ENCODE data around the gene MAML3.
"Not testable (repeated sequence)": the region's sequence is repeated elsewhere in the genome, so short reads cannot be mapped to it uniquely, and the experiment has no call there.

Gene MAML3

DNA sequence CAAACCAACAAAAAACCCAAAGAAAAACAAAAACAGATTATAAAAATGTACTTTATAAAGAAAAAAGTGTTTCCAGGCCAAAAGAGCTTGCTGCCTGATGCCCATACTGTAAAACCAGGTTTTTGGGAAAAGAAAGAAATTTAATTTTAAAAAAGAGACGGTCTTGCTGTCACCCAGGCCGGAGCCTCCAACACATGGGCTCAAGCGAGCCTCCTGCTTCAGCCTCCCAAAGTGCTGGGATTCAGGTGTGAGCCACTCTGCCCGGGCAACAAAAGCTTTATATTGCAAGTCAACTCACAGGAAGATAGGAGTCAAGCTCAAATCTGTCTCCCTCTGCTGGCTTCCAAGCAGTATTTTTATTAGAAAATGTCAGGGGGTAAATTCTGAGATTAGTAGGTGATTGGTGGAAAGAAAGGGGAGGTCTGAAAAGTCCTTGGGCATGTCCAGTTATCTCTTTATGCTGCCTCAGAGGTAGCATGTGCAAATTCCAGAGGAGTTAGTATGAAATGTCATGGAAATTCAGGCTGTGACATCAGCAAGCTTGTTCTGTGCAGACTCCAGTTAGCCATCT lies 449.0 kb downstream of the MAML3 start:
- H3K4me3 ChIP-seq (replicated peaks in 1 of 2; ENCODE audit: low read depth in 2 of 2, low read length in 2 of 2), result no peak overlapping the region
- TF ChIP-seq, protein P1, sequence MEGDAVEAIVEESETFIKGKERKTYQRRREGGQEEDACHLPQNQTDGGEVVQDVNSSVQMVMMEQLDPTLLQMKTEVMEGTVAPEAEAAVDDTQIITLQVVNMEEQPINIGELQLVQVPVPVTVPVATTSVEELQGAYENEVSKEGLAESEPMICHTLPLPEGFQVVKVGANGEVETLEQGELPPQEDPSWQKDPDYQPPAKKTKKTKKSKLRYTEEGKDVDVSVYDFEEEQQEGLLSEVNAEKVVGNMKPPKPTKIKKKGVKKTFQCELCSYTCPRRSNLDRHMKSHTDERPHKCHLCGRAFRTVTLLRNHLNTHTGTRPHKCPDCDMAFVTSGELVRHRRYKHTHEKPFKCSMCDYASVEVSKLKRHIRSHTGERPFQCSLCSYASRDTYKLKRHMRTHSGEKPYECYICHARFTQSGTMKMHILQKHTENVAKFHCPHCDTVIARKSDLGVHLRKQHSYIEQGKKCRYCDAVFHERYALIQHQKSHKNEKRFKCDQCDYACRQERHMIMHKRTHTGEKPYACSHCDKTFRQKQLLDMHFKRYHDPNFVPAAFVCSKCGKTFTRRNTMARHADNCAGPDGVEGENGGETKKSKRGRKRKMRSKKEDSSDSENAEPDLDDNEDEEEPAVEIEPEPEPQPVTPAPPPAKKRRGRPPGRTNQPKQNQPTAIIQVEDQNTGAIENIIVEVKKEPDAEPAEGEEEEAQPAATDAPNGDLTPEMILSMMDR (IDR thresholded peaks at IDR 0.05; ENCODE audit: low read depth, low read length), result peak; percentile 29
- peak; percentile 26 to 42 for DNase-seq (ENCODE audit: low read depth in 2 of 2)

DNA sequence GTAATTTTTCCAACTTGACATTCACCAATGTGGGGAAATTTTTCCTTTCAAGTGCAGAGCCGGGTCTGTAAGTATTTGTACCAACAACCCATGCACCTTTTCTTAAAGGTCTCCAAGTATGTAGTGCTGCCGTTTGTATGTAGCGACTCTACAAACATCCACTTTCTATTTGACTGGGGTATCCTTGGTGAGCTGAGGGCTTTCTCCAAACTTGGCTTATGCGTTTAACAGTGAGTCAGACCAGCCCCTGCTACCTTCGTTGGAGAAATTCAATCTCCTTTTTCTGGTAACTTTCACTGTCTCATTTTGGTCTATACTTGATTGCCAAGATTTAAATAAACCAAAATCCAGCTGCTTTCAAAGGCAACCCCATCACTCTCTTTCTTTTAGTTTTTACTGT lies 453.4 kb downstream of the MAML3 start:
- no peak overlapping the region for H3K4me3 ChIP-seq (replicated peaks in 1 of 2; ENCODE audit: low read depth in 2 of 2, low read length in 2 of 2)
- TF ChIP-seq, protein P1 (IDR thresholded peaks at IDR 0.05; ENCODE audit: low read depth, low read length), result no peak
- no peak for DNase-seq (ENCODE audit: low read depth in 2 of 2)

- H3K4me3 ChIP-seq (replicated peaks in 1 of 2; ENCODE audit: low read depth in 2 of 2, low read length in 2 of 2); DNase-seq (ENCODE audit: low read depth in 2 of 2): not testable (repeated sequence)
Measured at GRCh38 chr4:139698167-139698925, 455.6 kb downstream of the MAML3 start.

GRCh38 chr4:139696491-139696890 lies 457.5 kb downstream of the MAML3 start:
- H3K4me3 ChIP-seq (replicated peaks in 1 of 2; ENCODE audit: low read depth in 2 of 2, low read length in 2 of 2), result no peak overlapping the region
- DNase-seq (ENCODE audit: low read depth in 2 of 2), result no peak
- TF ChIP-seq, protein P1 (IDR thresholded peaks at IDR 0.05; ENCODE audit: low read depth, low read length), result no peak

More at GRCh38 chr4:139698167-139698925, 455.6 kb downstream of the MAML3 start:
- TF ChIP-seq, protein P1 (IDR thresholded peaks at IDR 0.05; ENCODE audit: low read depth, low read length), result peak; percentile 32

DNA sequence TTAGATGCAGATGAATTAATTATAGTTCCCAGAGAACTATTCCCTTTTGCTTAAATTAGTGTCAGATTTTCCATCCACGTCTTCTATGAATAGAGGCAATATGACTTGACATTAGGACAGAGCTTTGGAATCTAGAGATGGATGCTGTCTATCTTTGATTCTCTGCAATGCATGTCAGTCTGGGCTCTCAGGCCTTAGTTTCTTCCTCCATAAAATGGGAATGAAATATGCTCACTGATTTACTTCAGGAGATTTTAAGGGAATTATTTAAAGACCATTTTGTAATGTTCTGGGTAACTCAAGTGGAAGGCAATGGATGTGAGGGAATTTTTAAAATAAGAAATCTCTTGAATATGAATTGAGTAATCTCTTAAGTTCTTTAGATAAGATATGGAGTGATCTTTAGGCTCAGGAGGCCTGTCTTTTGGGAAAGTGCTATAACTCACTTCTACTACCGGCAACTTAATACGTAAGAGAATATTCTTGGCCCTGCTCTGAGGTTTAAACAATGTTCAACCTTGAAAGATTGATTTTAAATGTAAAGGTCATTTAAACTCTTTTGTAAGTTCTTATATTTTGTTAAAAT lies 459.4 kb downstream of the MAML3 start:
- TF ChIP-seq, protein P1 (IDR thresholded peaks at IDR 0.05; ENCODE audit: low read depth, low read length), result no peak
- DNase-seq (ENCODE audit: low read depth in 2 of 2), result no peak
- H3K4me3 ChIP-seq (replicated peaks in 1 of 2; ENCODE audit: low read depth in 2 of 2, low read length in 2 of 2), result no peak overlapping the region

GRCh38 chr4:139692309-139693012 lies 461.5 kb downstream of the MAML3 start:
- TF ChIP-seq, protein P1 (IDR thresholded peaks at IDR 0.05; ENCODE audit: low read depth, low read length), result peak; percentile 17
- DNase-seq (ENCODE audit: low read depth in 2 of 2), result peak in 1 of 2 donors; percentile 9
- no peak overlapping the region for H3K4me3 ChIP-seq (replicated peaks in 1 of 2; ENCODE audit: low read depth in 2 of 2, low read length in 2 of 2)
